WI38 (cell line): Measurements from ENCODE around the gene GTF2E1.
A peak's percentile ranks its signal among the peaks of the same experiment; 100 is the strongest.

Source experiments
- H3K4me3 ChIP-seq: 2 replicates; pipeline ENCODE4 v1.5.1; 2011; ENCODE audit warnings: low read depth, mild to moderate bottlenecking, control low read depth, low read length
- CTCF ChIP-seq: IDR thresholded peaks from 2 replicates; pipeline ENCODE4 v1.5.1; 2012; ENCODE audit warnings: low read depth, mild to moderate bottlenecking, control low read depth, low read length

GTF2E1 gene

GRCh38 chr3:120742849-120743365, 363 bp downstream of the GTF2E1 start:
- peak overlapping the region; percentile 84 for H3K4me3 ChIP-seq
- no peak for TF ChIP-seq CTCF

GRCh38 chr3:120743556-120744195, 1.1 kb downstream of the GTF2E1 start:
- peak overlapping the region; percentile 84 for H3K4me3 ChIP-seq
- no peak for TF ChIP-seq CTCF

- TF ChIP-seq CTCF = no peak
- H3K4me3 ChIP-seq = no peak overlapping the region
Measured at GRCh38 chr3:120745466-120745865, 2.9 kb downstream of the GTF2E1 start.

- no peak overlapping the region for H3K4me3 ChIP-seq
- TF ChIP-seq CTCF = no peak
Measured at GRCh38 chr3:120749843-120750242, 7.3 kb downstream of the GTF2E1 start.

- no peak overlapping the region for H3K4me3 ChIP-seq
- no peak for TF ChIP-seq CTCF
Measured at GRCh38 chr3:120752230-120752629, 9.7 kb downstream of the GTF2E1 start.

GRCh38 chr3:120752865-120753264, 10.3 kb downstream of the GTF2E1 start:
- no peak for TF ChIP-seq CTCF
- H3K4me3 ChIP-seq = no peak overlapping the region

- TF ChIP-seq CTCF = no peak
- H3K4me3 ChIP-seq = no peak overlapping the region
Measured at GRCh38 chr3:120753810-120754209, 11.3 kb downstream of the GTF2E1 start.
